Iris pigment epithelial cell (primary cell): ENCODE data around the gene OR6K3.
"Not testable (repeated sequence)": the region's sequence is repeated elsewhere in the genome, so short reads cannot be mapped to it uniquely, and the experiment has no call there.

Source experiments
- DNase-seq: peaks from one replicate; pipeline ENCODE4 v3.0.0-alpha.2; 2011; ENCODE audit warnings: low read depth

Gene OR6K3, protein sequence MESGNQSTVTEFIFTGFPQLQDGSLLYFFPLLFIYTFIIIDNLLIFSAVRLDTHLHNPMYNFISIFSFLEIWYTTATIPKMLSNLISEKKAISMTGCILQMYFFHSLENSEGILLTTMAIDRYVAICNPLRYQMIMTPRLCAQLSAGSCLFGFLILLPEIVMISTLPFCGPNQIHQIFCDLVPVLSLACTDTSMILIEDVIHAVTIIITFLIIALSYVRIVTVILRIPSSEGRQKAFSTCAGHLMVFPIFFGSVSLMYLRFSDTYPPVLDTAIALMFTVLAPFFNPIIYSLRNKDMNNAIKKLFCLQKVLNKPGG

DNA sequence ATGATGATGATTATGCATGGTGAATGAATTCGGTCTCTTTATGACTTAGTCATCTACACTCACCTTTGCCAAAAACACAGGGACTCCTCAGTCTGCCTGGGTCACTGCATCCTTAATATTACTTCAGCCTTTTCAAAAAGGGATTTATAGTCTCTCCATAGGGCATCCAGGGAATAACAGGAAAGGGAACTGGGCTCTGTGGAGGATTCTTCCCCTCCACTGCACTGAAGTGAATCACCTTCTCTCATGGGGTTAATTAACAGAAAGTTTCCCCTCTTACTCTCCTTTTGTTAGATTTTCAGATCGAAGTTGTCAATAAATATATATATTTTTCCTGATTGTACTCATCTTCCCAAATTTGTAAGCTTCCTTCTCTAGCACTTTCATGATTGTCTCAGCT, at the start of gene OR6K3:
TSS of gene OR6K3 (minus strand) at position 101 of the 400 bp plus-strand sequence. CDS start 2,605 bp downstream, outside the sequence.
- DNase-seq: no peak

DNA sequence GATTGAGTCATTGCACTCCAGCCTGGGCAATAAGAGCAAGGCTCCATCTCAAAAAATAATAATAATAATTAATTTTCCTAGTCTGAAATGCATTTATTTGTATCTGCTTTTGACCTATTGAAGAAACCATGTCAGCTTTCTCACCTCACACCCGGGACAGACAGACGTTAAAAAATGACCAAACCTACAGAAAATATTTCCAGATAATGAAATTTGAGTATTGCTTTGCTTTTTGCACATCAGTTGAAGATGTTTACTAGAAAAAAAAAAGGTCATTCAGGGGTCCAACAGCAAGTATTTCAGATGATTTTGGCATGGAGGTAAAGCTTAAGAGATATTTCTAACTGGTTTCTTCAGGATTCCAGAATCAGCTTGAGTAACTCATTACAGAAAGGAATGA, 33.9 kb upstream of the OR6K3 start, which contains the start of gene OR6K6:
TSS of gene OR6K6 (plus strand) at position 301 of the 400 bp plus-strand sequence. CDS start 168 bp downstream, outside the sequence.
- no peak for DNase-seq

DNA sequence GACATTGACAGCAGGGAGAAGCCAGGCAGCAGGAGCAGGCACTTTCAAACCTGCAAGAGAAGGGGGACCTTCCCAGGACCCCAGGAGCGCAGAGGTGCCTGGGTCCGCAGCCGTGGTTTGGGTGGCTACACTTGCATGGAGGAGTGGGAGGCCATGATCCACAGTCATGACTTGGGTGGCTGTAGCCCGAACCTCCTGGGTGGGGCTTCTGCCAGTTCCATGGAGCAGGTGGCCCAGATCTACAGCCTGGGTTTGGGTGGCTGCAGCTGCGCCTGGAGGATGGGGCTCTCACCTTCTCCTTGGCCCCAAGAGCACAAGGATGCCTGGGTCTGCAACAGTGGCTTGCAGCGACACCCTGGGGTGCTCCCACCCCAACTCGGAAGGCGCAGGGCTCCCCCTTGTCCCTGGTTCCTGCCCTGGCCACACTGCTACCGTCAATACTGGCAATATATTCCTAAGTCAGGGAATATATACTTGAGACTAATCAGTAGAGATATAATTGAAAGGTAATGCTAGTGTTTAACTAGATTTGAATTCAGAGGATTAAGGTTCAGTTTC, 31.7 kb upstream of the OR6K3 start:
- DNase-seq: no peak

DNA sequence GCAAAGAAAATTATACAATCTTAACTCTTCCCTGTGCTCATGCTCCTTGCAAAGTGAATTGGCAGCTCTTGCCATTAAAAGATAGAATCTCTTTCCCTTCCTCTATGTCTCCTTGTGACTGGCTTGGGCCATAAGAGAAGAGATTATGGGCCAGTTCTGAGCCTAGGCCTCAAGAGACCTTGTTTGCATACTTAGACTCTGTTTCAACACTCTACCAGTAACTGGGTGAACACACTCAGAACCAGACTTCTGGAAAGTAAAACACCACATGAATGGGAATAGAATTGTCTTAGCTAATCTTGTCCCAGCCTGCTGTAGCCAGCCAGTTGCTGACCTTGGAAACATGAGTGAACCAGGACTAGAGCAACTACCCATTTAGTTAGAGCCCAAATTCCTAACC, 15.3 kb upstream of the OR6K3 start:
- DNase-seq: no peak

DNA sequence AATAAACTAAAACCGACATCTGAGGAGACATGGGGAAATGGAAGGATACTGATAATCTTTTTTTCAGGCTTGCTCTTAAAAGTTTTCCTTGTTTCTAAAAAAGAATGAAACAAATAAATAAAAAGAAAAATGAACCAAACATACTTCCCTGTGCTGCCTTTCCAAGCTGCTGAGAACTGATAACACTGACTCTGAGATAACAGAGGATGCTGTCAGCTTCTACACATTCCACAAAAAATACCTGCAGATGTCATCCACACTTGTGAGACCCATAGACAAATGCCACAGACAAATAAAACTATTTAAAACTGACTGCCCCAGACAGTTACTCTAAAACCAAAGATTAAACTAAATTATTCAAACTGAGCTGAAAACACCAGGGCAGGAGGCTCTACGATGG, 12.0 kb upstream of the OR6K3 start:
- DNase-seq: no peak

DNA sequence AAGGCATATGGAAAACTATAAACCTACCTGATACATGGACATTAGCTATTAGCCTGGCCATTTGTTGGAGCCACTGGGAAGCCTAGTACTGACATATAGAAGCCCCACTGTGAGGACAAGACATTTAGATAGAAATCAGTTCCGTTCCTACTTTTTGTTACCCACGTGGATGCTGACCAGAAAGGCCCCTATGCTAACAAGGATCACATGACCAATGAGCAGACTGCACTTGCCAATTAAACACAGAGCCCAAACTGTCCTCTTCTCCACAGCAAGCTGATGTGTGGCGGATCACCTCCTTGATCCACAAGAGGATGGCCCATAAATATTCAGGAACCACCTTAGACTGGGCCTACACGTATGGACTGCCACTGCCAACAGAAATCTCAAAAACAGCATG, 11.2 kb upstream of the OR6K3 start:
- DNase-seq: no peak

DNA sequence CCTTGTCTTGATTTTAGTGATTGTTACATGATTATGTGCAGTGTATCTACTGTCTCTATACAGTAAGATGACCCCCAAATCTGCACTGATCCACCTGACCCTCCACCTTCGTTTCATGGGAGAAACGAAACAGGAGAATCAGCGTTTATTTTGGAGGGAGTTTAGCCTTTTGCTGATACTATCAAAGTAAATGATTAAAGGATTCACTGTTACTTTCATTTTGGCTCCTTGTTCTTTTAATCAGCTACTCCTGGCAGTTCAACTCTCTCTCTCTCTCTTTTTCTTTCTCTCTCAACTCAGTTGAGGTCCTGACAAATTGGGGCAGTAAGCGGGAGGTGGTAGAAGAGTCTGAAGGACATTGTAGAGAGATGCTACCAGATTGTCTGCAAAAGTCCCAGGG, 9.9 kb upstream of the OR6K3 start:
- DNase-seq: no peak

DNA sequence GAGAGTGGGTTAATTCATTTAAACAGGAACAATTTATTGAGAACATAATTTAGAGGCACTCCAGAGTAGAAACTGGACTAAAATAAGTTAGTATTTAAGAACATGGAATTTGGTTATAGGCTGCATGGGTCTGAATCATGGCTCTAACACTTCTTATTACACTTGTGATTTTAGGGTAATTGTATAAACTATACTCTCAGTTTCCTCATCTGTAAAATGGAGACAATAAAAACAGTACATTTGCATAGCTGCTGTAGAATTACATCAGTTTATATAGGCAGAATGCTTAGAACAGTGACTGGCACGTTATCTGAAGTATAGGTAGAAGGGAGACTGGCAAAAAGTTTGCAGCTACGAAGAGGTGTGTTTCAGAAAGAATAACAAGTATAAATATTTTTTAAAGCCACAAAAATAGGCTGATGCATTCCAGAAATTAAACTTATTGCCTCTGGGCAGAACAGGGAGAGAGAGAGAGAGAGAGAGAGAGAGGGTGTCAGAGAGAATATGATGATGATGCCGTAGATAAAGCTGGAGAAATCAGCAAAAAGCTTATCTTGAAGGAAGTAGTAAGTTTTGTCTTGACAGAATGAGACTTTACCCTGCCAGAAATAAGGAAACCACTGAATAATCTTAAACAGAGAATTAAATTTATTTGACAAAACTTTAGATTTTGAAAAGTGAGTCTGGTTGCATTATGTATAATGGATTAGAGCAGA, 8.1 kb upstream of the OR6K3 start:
- DNase-seq: no peak

DNA sequence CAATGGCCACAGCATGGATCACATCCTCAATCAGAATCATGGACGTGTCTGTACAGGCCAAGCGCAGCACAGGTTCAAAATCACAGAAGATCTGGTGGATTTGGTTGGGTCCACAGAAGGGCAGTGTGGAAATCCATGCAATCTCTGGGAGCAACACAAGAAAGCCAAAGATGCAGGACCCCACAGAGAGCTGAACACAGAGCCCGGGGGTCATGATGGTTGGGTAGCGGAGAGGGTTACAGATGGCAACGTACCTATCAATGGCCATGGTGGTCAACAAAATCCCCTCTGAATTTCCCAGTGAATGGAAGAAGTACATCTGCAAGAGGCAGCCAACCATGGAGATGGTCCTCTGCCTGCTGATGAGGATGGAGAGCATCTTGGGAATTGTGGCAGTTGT, 3.9 kb upstream of the OR6K3 start:
- no peak for DNase-seq

DNA sequence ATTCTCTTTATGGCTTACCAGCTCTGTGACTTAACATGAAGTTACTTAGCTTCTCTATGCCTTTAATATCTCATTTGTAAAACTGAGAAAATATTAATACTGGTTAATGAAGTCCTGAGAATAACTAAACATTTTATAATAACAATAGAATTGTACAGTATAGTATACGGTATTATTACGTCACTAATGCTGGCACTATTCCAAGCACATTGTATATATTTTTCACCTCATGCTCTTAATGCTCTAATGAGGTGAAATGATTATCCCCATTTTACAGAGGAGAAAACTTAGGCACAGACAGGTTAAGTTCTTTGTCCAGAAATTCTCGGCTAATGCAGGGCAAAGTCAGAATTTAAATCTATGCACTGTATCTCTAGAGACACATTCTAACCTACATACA, 856 bp downstream of the OR6K3 start:
- DNase-seq: no peak

DNA sequence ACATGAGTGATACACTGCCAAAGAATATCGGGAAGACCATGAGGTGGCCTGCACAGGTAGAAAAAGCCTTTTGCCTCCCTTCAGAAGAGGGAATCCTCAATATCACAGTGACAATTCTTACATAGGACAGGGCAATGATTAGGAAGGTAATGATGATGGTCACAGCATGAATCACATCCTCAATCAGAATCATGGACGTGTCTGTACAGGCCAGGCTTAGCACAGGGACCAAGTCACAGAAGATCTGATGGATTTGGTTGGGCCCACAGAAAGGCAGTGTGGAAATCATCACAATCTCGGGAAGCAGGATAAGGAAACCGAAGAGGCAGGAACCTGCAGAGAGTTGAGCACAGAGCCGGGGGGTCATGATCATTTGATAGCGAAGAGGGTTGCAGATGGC, 3.2 kb downstream of the OR6K3 start:
- no peak for DNase-seq

DNA sequence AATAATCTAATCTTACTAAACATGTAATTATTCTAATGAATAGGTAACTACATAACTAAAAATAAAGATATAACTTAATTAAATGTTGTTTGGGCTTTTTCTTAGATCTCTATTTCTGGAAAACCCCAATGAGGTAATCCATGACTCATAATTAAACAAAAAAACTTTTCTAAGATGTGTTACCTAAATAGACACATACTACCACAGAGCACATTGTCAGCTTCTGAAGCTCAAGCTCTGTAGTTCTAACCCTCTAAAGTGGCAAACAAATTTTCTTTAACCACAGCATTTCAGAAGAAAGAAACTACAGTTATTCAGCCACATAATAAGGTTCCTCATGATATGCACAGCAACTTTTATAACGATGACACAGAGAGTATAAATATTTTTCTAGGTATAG, 4.2 kb downstream of the OR6K3 start:
- DNase-seq: no peak

DNA sequence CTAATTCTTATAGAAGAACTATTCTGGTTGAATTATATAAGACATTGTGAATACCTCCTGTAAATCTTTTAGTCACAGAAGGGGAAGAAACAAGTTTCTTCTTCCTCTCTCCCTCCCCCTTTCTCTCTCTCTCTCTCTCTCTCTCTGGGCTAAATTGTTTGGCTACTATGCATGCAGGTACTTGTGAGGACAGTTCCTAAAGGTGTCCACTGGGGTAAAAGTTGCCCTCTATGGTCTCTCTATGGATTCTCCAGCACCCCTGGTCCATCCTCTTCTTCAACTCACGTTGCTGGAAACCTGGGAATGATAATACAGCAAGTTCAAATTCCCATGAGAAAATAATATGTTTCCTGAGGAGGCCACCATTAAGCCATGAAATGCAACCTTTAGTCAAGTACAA, 5.8 kb downstream of the OR6K3 start:
- no peak for DNase-seq

DNA sequence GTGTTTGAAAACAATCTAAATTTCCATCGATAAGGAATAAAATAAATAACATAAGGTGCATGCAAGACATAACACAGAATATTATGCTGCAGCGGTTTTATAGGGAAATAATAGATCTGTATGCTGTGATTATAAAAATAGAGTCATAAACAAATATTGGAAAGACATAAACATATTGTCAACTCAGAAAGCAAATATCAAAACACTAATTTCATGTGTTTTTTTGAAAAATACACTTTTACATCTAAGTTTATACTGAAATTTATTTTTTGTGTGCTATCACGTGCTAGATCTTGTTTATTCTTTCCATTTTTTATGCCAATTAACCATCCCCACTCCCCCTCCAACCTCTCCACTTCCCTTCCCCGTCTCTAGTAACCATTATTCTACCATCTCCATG, 9.4 kb downstream of the OR6K3 start:
- DNase-seq: no peak

DNA sequence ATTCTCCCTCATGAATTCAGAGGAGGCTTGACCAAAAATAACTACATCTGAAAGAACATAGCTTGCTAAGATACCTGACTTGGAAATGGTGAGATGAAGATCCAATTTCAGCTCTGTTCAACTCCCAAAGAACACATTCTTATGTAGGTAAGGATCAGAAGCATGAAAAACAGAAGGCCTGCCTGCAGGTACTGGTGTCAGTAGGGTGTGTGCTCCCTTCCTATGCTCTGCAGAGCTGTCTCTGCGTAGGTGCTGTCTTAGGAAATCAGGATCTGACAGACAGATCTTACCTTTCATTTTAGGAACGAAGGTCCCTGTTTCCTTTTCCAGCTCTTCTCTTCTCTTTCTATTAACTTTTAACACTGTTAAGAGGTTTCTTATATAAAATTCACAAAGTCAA, 14.4 kb downstream of the OR6K3 start:
- DNase-seq: no peak

DNA sequence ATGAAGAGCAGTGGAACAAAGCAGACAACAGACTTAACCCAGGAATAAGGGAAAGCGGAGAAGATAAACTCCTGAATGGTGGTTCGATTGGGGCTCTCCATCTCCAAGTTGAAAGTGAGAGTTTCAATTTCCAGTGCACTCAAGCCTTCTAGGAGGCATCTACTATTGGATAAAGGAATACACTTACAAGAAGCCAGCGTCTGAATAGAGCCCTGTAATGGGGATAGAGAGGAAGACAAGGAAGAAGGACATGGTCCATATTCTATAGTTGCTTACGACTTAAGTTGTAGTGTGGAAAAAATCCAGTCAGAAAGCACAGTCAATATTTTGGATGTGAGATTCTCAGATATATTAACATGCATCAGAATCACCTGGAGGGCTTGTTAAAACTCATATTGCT, 20.0 kb downstream of the OR6K3 start, which contains the start of gene OR6K2:
TSS of gene OR6K2 (minus strand) at position 101 of the 400 bp plus-strand sequence. CDS start at position 101, 0 bp downstream.
- DNase-seq: no peak

DNA sequence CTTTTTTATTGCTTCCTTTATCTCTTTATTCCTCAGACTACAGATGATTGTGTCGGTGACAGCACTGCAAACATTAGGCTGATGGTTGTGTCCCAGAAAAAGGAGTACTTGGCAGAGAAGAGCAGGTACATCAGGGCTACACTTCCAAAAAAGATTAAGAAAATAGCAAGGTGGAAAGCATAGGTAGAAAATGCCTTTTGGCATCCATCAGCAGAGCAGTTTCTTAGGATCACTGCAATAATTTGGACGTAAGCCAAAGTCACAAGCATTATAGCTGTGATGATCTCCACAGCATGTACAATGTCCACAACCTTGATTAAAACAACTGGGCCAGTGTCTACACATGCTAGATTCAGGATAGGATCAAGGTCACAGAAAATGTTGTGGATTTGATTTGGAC, 25.9 kb downstream of the OR6K3 start:
- DNase-seq: no peak

DNA sequence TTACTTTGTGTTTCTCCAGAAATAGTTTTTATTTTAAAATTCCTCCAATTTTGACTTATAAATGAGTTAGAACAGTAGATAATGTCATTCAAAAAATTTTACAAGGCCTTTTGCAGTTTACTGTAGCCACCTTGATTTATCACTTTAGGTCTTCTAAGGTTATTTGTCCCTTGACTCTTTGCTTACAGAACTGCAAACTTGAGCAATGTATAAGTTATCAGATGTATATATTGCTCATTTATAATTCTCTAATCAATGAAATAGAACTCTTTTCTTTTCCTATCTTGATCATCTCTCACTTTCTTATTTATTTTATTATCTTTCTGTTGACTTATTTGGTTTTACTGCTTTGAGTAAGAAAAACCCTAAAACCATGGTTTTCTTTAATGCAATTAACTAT, 28.2 kb downstream of the OR6K3 start:
- no peak for DNase-seq

DNA sequence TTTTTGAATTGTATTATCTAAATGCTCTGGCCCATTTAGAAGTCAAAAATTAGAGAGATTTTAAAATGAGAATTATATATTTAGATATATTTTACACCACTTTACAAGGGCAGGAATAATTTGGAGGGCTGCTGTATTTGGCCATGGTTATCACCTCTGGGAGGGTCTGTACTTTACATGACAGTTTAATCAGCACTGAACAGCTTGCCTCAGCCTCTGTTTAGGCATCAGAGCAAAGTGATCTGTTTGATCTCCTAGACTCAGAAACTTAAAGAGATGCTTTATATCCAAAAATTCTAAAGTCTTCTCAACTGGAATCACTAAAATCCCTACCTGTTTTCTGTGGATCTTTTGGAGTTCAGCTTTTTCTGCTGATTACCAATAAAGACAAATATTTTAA, 28.6 kb downstream of the OR6K3 start:
- DNase-seq: no peak

DNA sequence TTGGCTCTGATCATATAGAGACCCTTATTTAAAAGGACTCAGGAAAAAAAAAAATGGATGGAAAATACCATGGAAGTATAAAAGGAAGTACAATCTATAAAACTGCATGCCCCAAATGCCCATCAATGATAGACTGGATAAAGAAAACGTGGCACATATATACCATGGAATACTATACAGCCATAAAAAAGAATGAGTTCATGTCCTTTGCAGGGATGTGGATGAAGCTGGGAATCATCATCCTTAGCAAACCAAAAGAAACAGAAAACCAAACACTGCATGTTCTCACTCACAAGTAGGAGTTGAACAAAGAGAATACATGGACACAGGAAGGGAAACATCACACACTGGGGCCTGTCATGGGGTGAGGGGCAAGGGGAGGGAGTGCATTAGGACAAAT, 29.4 kb downstream of the OR6K3 start:
- not testable (repeated sequence) for DNase-seq

DNA sequence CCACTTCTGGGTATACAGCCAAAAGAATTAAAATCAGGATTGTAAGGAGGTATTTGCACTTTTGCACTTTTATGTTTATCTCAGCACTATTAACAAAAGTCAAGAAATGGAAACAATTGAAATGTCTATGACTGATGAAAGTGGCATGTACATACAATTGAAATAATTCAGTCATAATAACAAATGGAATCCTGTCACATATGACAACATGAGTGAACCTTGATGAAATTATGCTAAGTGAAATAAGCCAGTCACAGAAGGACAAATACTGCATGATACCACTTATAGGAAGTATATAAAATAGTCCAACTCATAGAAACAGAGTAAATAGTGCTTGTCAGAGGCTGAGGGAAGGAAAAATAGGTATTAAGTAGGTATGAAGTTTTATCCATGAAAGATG, 30.6 kb downstream of the OR6K3 start:
- DNase-seq: no peak

DNA sequence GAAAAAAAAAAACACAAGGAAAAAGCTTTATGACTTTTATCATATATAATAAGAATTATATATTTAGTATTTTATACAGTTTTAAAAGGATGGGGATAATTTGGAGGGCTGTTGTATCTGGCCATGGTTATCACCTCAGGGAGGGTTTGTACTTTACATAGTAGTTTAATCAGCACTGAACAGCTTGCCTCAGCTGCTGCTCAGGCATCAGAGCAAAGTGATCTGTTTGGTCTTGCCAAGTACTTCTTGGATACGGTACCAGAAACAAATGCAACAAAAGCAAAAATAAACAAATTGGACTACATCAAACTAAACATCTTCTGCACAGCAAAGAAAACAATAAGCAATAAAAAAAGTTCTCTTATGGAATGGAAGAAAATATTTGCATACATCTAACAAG, 31.4 kb downstream of the OR6K3 start:
- no peak for DNase-seq

DNA sequence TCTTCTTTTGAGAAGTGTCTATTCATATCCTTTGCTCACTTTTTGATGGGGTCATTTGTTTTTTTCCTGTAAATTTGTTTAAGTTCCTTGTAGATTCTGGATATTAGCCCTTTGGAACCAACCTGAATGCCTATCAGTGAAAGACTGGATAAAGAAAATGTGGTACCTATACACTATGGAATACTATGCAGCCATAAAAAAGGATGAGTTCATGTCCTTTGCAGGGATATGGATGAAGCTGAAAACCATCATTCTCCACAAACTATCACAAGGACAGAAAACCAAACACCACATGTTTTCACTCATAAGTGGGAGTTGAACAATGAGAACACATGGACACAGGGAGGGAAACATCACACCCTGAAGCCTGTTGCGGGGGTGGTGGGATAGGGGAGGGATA, 32.2 kb downstream of the OR6K3 start:
- DNase-seq: not testable (repeated sequence)
